NCI-H2171 treated with DMSO at 0.1 percent for 48 hours (cell line): ENCODE measurements around the gene CBY3.
A peak's percentile ranks its signal among the peaks of the same experiment; 100 is the strongest.
"Not testable (repeated sequence)": the region's sequence is repeated elsewhere in the genome, so short reads cannot be mapped to it uniquely, and the experiment has no call there.

Experiments used
- DNase-seq: peaks from one replicate; lab custom pipeline; 2025; lab: John Stamatoyannopoulos, UW

CBY3 gene

DNA sequence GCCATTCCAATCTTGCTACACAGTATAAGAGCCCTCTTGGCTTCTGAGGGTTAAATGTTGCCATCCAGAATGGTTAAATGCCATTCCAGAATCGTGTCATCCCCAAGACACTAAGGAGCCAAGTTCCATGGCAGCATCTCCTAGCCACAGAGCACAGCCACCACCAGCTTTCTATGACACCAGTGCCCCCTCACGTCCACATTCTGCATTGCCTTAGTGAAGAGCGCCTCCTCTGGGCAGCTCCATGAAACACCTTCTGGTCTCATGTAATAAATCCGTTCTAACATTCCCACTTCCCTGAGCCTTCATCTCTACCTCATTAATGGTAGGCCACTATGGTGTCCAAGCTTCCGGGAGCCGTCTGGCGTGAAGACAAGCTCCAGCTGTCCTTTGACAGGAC, 12.4 kb downstream of the CBY3 start:
- DNase-seq = no peak

DNA sequence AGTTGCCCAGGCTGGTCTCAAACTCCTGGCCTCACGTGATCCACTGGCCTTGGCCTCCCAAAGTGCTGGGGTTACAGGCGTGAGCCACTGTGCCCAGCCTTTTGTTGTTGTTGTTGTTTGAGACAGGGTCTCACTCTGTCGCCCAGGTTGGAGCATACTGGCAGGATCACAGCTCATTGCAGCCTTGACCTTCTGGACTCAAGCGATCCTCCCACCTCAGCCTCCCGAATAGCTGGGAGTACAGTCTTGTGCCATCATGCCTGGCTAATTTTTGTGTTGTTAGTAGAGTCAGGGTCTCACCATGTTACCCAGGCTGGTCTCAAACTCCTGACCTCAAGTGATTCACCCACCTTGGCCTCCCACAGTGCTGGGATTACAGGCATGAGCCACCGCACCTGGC, 19.2 kb downstream of the CBY3 start:
- not testable (repeated sequence) for DNase-seq

DNA sequence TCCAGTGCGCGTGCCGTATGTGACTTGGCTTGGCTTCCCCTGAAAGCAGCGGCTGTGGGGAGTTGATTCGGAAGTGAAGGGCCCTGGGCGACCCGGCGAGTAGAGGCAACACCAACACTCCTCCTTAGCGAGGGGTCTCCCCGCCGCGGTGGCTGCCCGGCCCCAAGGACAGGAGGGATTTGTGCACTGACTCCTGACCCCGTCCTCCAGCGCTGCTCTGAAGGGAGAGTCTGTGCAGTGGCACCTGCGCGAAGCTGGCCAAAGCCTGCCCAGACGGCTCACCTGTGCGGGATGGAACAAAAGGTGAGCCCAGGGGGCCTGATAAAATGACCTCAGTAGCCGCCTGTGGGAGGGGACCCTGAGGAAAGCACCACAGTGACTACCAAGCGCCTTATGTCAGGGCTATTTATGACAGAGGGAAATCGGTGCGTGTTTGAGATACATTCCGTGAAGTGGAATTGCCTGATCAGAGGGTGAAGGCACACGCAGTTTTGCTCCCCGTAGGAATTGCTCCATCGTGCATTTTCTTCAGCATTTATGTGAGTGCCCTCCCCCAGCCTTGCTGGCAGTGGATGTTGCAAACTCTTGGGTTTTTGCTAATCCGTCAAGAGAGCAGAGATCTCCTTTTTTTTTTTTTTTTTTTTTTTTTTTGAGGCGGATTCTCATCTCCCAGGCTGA, 22.5 kb downstream of the CBY3 start:
- DNase-seq = peak; percentile 6

DNA sequence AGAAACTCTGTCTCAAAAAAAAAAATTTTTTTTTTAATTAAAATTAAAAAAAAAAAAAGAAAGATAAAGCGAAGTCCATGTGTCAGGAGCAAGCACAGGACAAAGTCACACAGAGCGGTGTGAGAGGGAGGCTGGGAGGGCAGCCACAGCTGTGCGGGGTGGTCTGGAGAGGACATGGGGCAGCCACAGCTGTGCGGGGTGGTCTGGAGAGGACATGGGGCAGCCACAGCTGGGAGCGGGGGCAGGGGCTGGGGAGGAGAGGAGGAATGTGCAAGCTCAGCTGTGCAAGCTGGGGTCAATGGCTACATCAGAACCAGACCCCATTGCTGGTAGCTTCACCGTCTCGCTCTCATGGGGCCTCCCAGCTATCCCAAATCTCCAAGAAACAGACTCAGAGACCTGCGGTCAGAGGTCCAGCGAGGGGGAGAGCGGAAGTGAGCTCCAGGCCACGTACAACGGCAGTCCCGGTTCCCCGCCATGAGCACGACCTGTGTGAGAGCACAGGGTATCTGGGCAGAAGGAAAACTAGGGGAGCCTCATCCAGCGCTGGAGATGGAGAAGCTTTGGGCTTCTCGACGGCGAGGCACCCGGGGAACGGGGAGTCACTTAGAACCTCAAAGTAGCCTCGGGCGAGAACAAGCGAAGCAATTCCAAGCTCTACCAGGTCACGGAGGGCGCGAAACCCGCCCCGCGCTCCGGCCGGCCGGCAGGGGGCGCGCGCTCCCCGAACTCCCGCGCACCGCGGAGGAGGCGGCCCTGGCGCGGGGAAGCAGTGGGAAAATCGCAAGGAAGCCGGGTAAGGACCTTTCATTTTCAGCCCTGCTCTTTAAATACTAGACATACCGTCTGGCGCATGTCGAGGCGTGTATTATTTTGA, 23.3 kb downstream of the CBY3 start:
- not testable (repeated sequence) for DNase-seq

DNA sequence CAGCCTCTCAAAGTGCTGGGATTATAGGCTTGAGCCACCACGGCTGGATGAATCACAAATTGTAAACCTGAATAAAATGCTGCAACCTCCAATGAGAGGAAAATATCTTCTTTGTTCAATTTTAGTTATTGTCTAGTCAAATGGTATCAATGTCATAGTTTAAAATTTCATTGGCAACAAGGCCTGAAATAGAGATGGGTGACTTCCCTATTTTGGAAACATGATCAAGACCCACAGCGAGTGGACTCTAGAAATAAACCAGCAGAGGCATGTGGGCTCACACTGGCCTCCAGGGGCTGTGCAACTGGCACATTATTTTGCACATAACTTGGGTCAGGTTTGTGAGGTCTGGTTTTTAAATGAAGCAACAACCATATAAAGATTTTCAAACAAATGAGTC, 27.7 kb downstream of the CBY3 start:
- DNase-seq = not testable (repeated sequence)

DNA sequence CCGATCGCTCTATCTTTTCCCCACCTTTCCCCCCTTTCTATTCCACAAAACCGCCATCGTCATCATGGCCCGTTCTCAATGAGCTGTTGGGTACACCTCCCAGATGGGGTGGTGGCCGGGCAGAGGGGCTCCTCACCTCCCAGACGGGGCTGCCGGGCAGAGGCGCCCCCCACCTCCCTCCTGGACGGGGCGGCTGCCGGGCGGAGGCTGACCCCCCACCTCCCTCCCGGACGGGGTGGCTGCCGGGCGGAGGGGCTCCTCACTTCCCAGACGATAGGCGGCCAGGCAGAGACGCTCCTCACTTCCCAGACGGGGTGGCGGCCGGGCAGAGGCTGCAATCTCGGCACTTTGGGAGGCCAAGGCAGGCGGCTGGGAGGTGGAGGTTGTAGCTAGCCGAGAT, 30.6 kb downstream of the CBY3 start:
- DNase-seq = not testable (repeated sequence)

DNA sequence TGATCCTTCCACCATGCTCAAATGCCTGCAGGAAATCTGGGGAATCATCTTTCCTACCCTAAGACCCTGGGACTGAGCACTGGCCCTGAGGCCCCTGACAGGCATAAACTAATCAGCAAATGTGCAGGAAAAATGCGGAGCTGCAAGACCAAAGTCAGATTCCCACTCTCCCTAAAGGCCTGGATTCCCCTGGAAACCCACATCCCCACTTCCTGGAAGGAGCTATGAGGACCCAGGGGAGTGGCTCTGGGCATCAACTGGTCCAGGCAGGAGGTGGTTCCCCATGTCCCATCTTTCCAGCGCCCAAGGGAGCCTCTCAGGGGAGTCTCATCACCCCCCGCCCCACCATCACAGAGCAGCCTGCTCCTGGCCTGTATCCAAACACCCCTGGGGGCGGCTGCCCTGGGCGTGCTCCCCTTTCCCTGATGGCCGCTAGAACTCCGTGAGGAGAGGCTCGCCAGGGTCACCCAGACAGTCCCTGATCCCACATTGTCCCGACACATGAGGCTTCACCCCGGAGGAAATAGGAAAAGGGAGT, 31.6 kb downstream of the CBY3 start:
- not testable (repeated sequence) for DNase-seq

DNA sequence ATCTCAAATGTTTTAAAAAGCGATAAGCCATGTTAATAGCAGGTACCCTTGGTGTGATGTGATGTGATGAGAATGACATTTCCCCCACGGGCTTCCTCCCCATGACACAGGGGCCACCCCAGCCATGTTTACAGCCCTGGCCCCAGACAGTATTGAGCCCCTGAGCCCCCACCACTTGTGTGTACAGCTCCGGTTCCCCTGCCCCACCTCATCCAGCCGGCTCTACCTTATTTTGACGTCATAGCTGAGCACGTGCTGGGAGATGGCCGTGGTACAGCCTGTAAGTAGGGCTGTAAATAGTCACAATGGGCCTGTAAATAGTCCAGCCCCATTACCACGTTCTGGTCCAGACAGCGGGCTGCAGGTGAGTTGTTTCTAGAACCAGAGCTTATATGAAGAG, 32.4 kb downstream of the CBY3 start:
- no peak for DNase-seq

DNA sequence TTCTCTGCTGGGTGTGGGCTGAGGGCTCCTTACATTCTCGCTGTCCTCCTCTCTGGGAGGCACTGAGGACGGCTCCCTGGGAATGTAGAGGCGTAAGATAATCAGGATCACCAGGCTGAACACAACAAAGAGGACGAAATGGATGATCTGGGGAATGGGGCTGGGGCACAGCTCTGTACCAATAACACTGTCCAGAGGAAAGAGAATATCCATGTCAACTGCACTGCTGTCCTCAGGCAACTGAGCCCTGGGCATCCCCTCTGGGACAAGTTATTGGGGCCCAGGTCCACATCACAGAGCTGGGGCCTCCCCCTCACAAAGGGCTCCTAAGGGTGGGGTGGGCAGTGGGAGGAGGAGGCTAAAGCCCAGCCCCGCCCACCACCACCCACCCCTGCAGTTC, 36.1 kb downstream of the CBY3 start:
- not testable (repeated sequence) for DNase-seq

DNA sequence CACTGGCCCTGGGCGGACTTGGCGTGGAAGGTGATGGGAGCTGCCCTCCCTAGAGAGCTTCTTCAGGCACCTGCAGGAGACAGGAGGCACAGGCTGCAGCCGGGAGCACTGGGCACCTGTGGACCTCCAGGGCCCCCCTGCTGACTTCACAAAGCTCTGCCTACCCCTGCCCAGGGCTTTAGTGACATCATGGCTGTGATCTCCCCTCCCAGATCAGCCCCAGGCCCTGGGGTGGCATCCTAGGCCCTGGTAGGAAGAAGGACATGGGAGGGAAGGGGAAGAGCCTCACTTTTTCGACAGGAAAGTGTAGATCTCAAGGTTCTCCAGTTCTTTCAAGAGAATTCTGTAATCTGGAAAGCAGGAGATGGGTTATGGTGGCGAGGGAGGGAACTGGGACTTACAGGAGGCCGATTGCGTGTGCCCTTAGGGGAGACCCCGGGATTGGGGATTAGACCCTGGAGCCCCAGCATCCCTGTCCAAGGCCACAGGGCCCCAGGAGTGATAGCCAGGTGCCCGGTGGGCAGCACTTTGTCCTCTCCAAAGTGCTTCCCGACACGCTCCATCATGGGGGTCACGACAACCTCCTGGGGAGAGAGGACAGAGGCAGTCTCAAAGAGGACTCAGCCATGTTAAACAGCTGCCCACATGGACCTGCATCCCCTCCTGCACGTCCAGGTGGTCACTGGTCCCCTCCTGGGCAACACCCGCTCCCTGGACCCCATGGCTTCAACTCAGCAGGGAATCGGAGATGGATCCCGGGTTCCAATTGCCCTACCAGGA, 37.5 kb downstream of the CBY3 start:
- not testable (repeated sequence) for DNase-seq

DNA sequence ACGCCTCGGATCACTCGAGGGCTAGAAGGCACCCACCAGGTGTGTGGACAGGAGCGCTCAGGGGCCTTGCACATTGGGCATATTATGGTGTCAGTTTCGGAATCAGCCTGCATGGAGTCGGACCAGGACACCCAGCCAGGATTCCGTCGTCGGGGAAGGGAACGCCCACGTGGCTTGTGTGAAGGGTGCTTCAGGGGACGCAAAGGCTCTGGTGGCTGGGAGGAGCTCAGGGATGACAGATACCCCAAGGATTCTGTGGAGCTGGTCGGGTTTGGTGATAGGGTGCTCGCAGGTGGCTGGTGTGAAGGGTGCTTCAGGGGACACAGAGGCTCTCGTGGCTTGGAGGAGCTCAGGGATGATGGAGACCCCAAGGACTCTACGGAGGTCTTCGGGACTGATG, 38.2 kb downstream of the CBY3 start:
- DNase-seq = not testable (repeated sequence)

DNA sequence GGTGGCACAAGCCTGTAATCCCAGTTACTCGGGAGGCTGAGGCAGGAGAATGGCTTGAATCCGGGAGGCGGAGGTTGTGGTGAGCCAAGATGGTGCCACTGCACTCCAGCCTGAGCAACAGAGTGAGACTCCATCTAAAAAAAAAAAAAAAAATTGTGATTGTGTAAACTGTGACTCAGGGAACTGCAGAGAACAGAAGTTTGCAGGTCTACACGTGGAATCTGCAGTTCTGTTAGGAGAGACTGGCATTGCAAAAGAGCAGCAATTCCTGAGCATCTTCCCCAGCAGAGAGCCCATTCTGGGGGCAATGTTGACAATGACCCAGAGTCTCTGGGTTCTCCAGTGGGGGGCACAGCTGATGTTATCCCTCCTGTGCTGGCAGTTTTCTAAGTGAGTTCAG, 39.1 kb downstream of the CBY3 start:
- not testable (repeated sequence) for DNase-seq

DNA sequence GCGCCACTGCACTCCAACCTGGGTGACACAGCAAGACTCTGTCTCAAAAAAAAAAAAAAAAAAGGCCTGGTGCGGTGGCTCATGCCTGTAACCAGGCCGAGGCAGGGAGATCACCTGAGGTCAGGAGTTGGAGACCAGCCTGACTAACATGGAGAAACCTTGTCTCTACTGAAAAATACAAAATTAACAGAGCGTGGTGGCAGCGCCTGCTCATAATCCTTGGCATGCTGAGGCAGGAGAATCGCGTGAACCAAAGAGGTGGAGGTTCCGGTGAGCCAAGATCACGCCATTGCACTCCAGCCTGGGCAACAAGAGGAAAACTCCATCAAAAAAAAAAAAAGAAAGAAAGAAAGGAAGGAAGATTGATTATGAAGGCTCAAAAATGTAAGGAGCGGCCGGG, 41.5 kb downstream of the CBY3 start:
- DNase-seq = not testable (repeated sequence)

DNA sequence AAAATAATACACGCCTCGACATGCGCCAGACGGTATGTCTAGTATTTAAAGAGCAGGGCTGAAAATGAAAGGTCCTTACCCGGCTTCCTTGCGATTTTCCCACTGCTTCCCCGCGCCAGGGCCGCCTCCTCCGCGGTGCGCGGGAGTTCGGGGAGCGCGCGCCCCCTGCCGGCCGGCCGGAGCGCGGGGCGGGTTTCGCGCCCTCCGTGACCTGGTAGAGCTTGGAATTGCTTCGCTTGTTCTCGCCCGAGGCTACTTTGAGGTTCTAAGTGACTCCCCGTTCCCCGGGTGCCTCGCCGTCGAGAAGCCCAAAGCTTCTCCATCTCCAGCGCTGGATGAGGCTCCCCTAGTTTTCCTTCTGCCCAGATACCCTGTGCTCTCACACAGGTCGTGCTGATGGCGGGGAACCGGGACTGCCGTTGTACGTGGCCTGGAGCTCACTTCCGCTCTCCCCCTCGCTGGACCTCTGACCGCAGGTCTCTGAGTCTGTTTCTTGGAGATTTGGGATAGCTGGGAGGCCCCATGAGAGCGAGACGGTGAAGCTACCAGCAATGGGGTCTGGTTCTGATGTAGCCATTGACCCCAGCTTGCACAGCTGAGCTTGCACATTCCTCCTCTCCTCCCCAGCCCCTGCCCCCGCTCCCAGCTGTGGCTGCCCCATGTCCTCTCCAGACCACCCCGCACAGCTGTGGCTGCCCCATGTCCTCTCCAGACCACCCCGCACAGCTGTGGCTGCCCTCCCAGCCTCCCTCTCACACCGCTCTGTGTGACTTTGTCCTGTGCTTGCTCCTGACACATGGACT, 46.3 kb downstream of the CBY3 start:
- DNase-seq = not testable (repeated sequence)

DNA sequence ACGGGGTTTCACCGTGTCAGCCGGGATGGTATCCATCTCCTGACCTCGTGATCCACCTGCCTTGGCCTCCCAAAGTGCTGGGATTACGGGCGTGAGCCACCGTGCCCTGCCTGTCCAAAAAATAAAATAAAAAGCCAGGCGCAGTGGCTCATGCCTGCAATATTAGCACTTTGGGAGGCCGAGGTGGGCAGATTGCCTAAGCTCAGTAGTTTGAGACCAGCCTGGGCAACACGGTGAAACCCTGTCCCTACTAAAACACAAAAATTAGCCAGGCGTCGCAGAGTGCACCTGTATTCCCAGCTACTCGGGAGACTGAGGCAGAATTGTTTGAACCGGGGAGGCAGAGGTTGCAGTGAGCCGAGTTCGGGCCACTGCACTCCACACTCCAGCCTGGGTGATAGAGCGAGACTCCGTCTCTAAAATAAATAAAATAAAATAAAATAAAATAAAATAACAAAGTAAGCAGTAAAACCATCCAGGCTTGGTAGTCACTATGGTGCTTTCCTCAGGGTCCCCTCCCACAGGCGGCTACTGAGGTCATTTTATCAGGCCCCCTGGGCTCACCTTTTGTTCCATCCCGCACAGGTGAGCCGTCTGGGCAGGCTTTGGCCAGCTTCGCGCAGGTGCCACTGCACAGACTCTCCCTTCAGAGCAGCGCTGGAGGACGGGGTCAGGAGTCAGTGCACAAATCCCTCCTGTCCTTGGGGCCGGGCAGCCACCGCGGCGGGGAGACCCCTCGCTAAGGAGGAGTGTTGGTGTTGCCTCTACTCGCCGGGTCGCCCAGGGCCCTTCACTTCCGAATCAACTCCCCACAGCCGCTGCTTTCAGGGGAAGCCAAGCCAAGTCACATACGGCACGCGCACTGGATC, 47.1 kb downstream of the CBY3 start:
- not testable (repeated sequence) for DNase-seq
